ENCODE data around the gene GALNT6. TPM values are rescaled to one million over a fixed set of nuclear protein-coding genes. Genes with fewer than 3 reads are reported as not detected.
A peak's percentile ranks its signal among the peaks of the same experiment; 100 is the strongest.

GALNT6 gene
- total RNA-seq, 1 experiment from 2014 or later: 73.0 TPM

DNA sequence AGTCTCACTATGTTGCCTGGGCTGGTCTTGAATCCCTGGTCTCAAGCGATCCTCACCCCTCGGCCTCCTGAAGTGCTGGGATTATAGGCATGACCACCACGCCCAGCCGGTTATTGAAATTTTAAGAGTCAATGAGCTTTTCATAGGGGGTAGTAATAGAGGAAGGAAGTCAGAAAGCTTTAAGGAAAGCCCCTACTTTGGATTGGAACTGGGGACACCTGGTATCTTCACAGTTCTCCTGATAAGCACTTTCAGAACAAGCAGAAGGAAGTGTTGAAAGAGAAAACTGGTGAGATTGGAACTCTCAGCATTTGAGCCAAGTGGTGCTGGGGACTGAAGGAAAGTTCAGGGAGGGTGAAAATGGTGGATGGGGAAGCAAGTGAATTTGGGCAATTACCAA lies 38.5 kb upstream of the GALNT6 start:
- Histone ChIP-seq H2AFZ (no peak overlapping the region), H3K9me3 (ENCODE audit: insufficient read depth, low read depth) (no peaks in the 10 kb centered on the region), H3K9me2 (ENCODE audit: insufficient read depth) (no peaks in the 10 kb centered on the region), H3K4me2 (no peak overlapping the region), H3F3A (ENCODE audit: insufficient read depth, low read depth) (no peaks in the 10 kb centered on the region), H4K20me1 (ENCODE audit: insufficient read depth) (no peaks in the 10 kb centered on the region), H3K27me3 (ENCODE audit: insufficient read depth, low read depth) (no peaks in the 10 kb centered on the region), H3K79me2 (ENCODE audit: low read depth) (no peaks in the 10 kb centered on the region), H3K36me3 (ENCODE audit: low read depth) (no peaks in the 10 kb centered on the region), H3K27ac (no peak overlapping the region), H3K4me1 (replicated peaks; ENCODE audit: insufficient read depth) (no peaks in the 10 kb centered on the region), H3K4me3 (no peak overlapping the region)
- POLR2A ChIA-PET (ENCODE audit: unreplicated experiment): no interaction called here
- BruUV-seq (replicated peaks): no TSS peak
- no peak for DNase-seq
- TF ChIP-seq, protein P1, sequence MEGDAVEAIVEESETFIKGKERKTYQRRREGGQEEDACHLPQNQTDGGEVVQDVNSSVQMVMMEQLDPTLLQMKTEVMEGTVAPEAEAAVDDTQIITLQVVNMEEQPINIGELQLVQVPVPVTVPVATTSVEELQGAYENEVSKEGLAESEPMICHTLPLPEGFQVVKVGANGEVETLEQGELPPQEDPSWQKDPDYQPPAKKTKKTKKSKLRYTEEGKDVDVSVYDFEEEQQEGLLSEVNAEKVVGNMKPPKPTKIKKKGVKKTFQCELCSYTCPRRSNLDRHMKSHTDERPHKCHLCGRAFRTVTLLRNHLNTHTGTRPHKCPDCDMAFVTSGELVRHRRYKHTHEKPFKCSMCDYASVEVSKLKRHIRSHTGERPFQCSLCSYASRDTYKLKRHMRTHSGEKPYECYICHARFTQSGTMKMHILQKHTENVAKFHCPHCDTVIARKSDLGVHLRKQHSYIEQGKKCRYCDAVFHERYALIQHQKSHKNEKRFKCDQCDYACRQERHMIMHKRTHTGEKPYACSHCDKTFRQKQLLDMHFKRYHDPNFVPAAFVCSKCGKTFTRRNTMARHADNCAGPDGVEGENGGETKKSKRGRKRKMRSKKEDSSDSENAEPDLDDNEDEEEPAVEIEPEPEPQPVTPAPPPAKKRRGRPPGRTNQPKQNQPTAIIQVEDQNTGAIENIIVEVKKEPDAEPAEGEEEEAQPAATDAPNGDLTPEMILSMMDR (conservative IDR thresholded peaks at IDR 0.05): no peak
- no peak for TF ChIP-seq EZH2 (IDR thresholded peaks at IDR 0.05; ENCODE audit: low read depth)
- intact Hi-C loops (cut with micrococcal nuclease; ENCODE audit: unreplicated experiment): no loop called here
- CTCF ChIA-PET: interaction anchor here (0.6 to 0.7 kb wide), 2 partner anchors 84 to 103 kb away, joined by 3 to 8 read pairs; no protein-coding TSS in a partner anchor

GRCh38 chr12:51428256-51428655 lies 37.0 kb upstream of the GALNT6 start:
- Histone ChIP-seq H2AFZ (no peak overlapping the region), H3K4me3 (no peak overlapping the region), H4K20me1 (ENCODE audit: insufficient read depth) (no peaks in the 10 kb centered on the region), H3F3A (ENCODE audit: insufficient read depth, low read depth) (no peaks in the 10 kb centered on the region; the same call in 1 of the 2 replicates), H3K4me2 (no peak overlapping the region), H3K27ac (no peak overlapping the region), H3K79me2 (ENCODE audit: low read depth) (no peaks in the 10 kb centered on the region), H3K27me3 (ENCODE audit: insufficient read depth, low read depth) (no peaks in the 10 kb centered on the region), H3K4me1 (replicated peaks; ENCODE audit: insufficient read depth) (no peaks in the 10 kb centered on the region), H3K9me2 (ENCODE audit: insufficient read depth) (no peaks in the 10 kb centered on the region), H3K36me3 (ENCODE audit: low read depth) (no peaks in the 10 kb centered on the region), H3K9me3 (ENCODE audit: insufficient read depth, low read depth) (no peaks in the 10 kb centered on the region)
- ChIA-PET POLR2A (ENCODE audit: unreplicated experiment) (interaction anchor here (0.6 kb wide), 1 partner anchor 93 kb away, joined by 16 read pairs; no protein-coding TSS in a partner anchor), CTCF (interaction anchor here (0.5 kb wide), 1 partner anchor 447 kb away, joined by 3 read pairs; no protein-coding TSS in a partner anchor)
- no TSS peak for BruUV-seq (replicated peaks)
- TF ChIP-seq EZH2 (IDR thresholded peaks at IDR 0.05; ENCODE audit: low read depth): no peak
- TF ChIP-seq, protein P1 (conservative IDR thresholded peaks at IDR 0.05): no peak
- intact Hi-C loops (cut with micrococcal nuclease; ENCODE audit: unreplicated experiment): no loop called here
- DNase-seq: no peak

GRCh38 chr12:51424662-51425539 lies 33.7 kb upstream of the GALNT6 start, which contains the start of gene SLC4A8:
Gene SLC4A8, plus strand, starts transcription at chr12:51424831. Its CDS starts 157 bp downstream, at chr12:51424988.
- ChIA-PET POLR2A (ENCODE audit: unreplicated experiment) (no interaction called here), CTCF (interaction anchor here (0.6 kb wide), 1 partner anchor 18 kb away, joined by 4 read pairs; no protein-coding TSS in a partner anchor)
- peak within 1 kb of the TSS; percentile 11; the same call in 1 of the 2 replicates for H3K4me2 ChIP-seq
- H3K27ac ChIP-seq: no peak within 1 kb of the TSS
- no peaks in the 10 kb centered on the region for H3K9me2 ChIP-seq (ENCODE audit: insufficient read depth)
- no peak within 1 kb of the TSS for H3K4me3 ChIP-seq
- H4K20me1 ChIP-seq (ENCODE audit: insufficient read depth): no peaks in the 10 kb centered on the region
- no peaks in the 10 kb centered on the region; the same call in 1 of the 2 replicates for H3F3A ChIP-seq (ENCODE audit: insufficient read depth, low read depth)
- no peak for TF ChIP-seq EZH2 (IDR thresholded peaks at IDR 0.05; ENCODE audit: low read depth)
- TF ChIP-seq, protein P1 (conservative IDR thresholded peaks at IDR 0.05): peak; percentile 55; the same call in 1 of the 2 replicates
- intact Hi-C loops (cut with micrococcal nuclease; ENCODE audit: unreplicated experiment): loop anchor here (5.0 kb wide), 1 partner anchor 397 kb away; no protein-coding TSS in a partner anchor
- peak in 1 of 2 experiments; percentile 53 for DNase-seq
- H3K27me3 ChIP-seq (ENCODE audit: insufficient read depth, low read depth): no peaks in the 10 kb centered on the region
- no peaks in the 10 kb centered on the region for H3K79me2 ChIP-seq (ENCODE audit: low read depth)
- BruUV-seq (replicated peaks): no TSS peak
- no peak within 1 kb of the TSS for H2AFZ ChIP-seq
- H3K9me3 ChIP-seq (ENCODE audit: insufficient read depth, low read depth): no peaks in the 10 kb centered on the region
- no peaks in the 10 kb centered on the region for H3K36me3 ChIP-seq (ENCODE audit: low read depth)
- H3K4me1 ChIP-seq (replicated peaks; ENCODE audit: insufficient read depth): no peaks in the 10 kb centered on the region

All from PC-9 (cell line).